Activated CD4-positive, alpha-beta T cell treated with anti-CD3 and anti-CD28 coated beads, Interleukin-2, amount 10 ng/mL, durations not matched to agents 7 days and 5 days (primary cell): Measurements from ENCODE around the gene USP49. TPM values are rescaled to one million over a fixed set of nuclear protein-coding genes. Genes with fewer than 3 reads are reported as not detected.

Source experiments
- CTCF ChIA-PET: fragments of 350-600 bp; sonication (Branson Sonifier 250); formaldehyde crosslinking; loops from one replicate; lab custom pipeline; 2021; ENCODE audit warnings: antibody characterized with exemption; lab: Charles Lee
- POLR2A ChIA-PET: fragments of 350-600 bp; sonication (Branson Sonifier 250); formaldehyde crosslinking; loops from one replicate; lab custom pipeline; 2021; ENCODE audit warnings: antibody characterized with exemption; lab: Charles Lee
- DNase-seq: peaks from one replicate; pipeline ENCODE4 v3.0.0-alpha.2; 2020
- H3K27ac Mint-ChIP-seq: one replicate; pipeline ENCODE4 v1.8.0; 2021; ENCODE audit warnings: mild to moderate bottlenecking, moderate library complexity, mixed read lengths
- H3K27me3 Mint-ChIP-seq: one replicate; pipeline ENCODE4 v1.8.0; 2021; ENCODE audit warnings: mixed read lengths
- H3K36me3 Mint-ChIP-seq: one replicate; pipeline ENCODE4 v1.8.0; 2021; ENCODE audit warnings: low read depth, mixed read lengths
- H3K4me1 Mint-ChIP-seq: one replicate; pipeline ENCODE4 v1.8.0; 2021; ENCODE audit warnings: mixed read lengths
- H3K4me3 Mint-ChIP-seq: one replicate; pipeline ENCODE4 v1.8.0; 2021; ENCODE audit warnings: mild to moderate bottlenecking, moderate library complexity, mixed read lengths
- H3K9me3 Mint-ChIP-seq: one replicate; pipeline ENCODE4 v1.8.0; 2021; ENCODE audit warnings: mixed read lengths
- total RNA-seq, 2 experiments: library from RNA; stranded (reverse); gene quantifications; one replicate each; pipeline ENCODE4 v1.2.3, GENCODE V29; 2021

Gene USP49
- total RNA-seq, 2 experiments from 2014 or later, result 6.3 to 7.0 TPM

GRCh38 chr6:41921712-41921998 lies 26.5 kb upstream of the USP49 start:
- Mint-ChIP-seq H3K4me1 (peaks cover 55% of the 10 kb centered on the region), H3K4me3 (peak overlapping the region; percentile 100), H3K27ac (peak overlapping the region; percentile 98), H3K36me3 (peaks cover 20% of the 10 kb centered on the region), H3K27me3 (no peaks in the 10 kb centered on the region), H3K9me3 (no peaks in the 10 kb centered on the region)
- no peak for DNase-seq
- CTCF ChIA-PET, result interaction anchor here (0.5 to 25.3 kb wide), 19 partner anchors 12 to 838 kb away, joined by 3 to 412 read pairs (median 5); partner anchors contain the start of genes CCND3, TAF8, TOMM6 and USP49
- POLR2A ChIA-PET, result interaction anchor here (0.6 to 1.3 kb wide), 4 partner anchors 9 to 75 kb away, joined by 3 to 5 read pairs (median 4); no protein-coding TSS in a partner anchor

DNA sequence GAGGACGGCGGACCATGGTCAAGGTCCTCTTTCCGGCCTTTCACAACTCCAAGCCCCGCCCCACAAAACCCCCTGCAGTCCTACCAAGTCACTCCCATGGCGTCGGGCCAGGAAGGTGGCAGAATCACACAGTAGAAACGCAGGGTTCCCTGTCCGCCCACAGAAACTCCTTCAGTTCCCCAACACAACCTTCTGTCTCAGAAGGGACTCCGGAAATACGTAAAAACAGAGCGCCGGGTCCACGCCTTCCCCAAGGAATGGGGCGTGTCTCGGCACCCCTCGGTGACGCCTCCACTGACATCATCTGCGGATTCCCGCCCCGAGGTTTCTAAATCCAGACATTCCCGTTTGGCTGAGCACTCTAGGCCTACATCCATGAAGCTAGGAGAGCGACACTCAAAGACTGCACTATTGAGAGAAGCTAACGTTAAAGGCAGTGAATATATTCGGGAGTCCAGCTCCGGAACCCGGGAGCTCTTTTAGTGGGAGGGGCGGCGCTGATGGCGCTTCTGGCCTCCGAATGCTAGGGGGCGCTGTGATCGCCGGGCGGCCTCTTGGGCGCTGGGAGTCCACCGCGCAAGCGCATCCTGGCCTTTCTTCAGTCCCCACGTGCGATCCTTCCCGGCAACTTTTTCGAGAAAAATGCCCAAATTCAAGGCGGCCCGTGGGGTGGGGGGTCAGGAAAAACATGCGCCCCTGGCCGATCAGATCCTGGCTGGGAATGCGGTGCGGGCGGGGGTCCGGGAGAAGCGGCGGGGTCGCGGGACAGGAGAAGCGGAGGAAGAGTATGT lies 25.9 kb upstream of the USP49 start, which contains the start of the genes BYSL and MED20:
Gene BYSL (plus strand): TSS at position 579 of the 791 bp plus-strand sequence. CDS start 64 bp downstream, at position 643.
Gene MED20 (minus strand): TSS at position 219 of the 791 bp plus-strand sequence. CDS start 121 bp downstream, at position 98.
- H3K4me1 Mint-ChIP-seq, result peaks cover 57% of the 10 kb centered on the region
- CTCF ChIA-PET, result interaction anchor here (0.5 to 25.3 kb wide), 37 partner anchors 9 to 1597 kb away, joined by 3 to 412 read pairs (median 4); partner anchors contain the start of genes CCND3, TAF8, TOMM6 and USP49
- H3K27ac Mint-ChIP-seq, result peak within 1 kb of the TSS; percentile 98

GRCh38 chr6:41917528-41917927 lies 22.4 kb upstream of the USP49 start:
- no peaks in the 10 kb centered on the region for H3K27me3 Mint-ChIP-seq
- no peak overlapping the region for H3K27ac Mint-ChIP-seq
- H3K4me3 Mint-ChIP-seq, result no peak overlapping the region
- no peak for DNase-seq
- no peaks in the 10 kb centered on the region for H3K9me3 Mint-ChIP-seq
- H3K4me1 Mint-ChIP-seq, result peaks cover 52% of the 10 kb centered on the region
- CTCF ChIA-PET, result interaction anchor here (1.0 kb wide), 1 partner anchor 130 kb away, joined by 3 read pairs; the partner anchor contains the start of gene TOMM6
- POLR2A ChIA-PET, result interaction anchor here (0.6 to 0.7 kb wide), 2 partner anchors 11 to 542 kb away, joined by 3 read pairs; no protein-coding TSS in a partner anchor
- H3K36me3 Mint-ChIP-seq, result peaks cover 25% of the 10 kb centered on the region

More for the DNA sequence above, 25.9 kb upstream of the USP49 start, which contains the start of the genes BYSL and MED20:
- Mint-ChIP-seq H3K36me3 (peaks cover 22% of the 10 kb centered on the region), H3K4me3 (peak within 1 kb of the TSS; percentile 100), H3K9me3 (no peaks in the 10 kb centered on the region), H3K27me3 (no peaks in the 10 kb centered on the region)
- POLR2A ChIA-PET, result interaction anchor here (0.6 to 1.3 kb wide), 5 partner anchors 10 to 59 kb away, joined by 3 to 4 read pairs (median 3); no protein-coding TSS in a partner anchor
- peak; percentile 95 for DNase-seq

GRCh38 chr6:41914869-41915530 lies 19.8 kb upstream of the USP49 start:
- Mint-ChIP-seq H3K27me3 (no peaks in the 10 kb centered on the region), H3K4me1 (peaks cover 43% of the 10 kb centered on the region), H3K4me3 (no peak overlapping the region), H3K9me3 (no peaks in the 10 kb centered on the region), H3K36me3 (peaks cover 32% of the 10 kb centered on the region), H3K27ac (peak overlapping the region; percentile 60)
- CTCF ChIA-PET, result interaction anchor here (0.7 to 1.7 kb wide), 7 partner anchors 10 to 143 kb away, joined by 4 to 6 read pairs (median 5); no protein-coding TSS in a partner anchor
- DNase-seq, result no peak
- POLR2A ChIA-PET, result no interaction called here

DNA sequence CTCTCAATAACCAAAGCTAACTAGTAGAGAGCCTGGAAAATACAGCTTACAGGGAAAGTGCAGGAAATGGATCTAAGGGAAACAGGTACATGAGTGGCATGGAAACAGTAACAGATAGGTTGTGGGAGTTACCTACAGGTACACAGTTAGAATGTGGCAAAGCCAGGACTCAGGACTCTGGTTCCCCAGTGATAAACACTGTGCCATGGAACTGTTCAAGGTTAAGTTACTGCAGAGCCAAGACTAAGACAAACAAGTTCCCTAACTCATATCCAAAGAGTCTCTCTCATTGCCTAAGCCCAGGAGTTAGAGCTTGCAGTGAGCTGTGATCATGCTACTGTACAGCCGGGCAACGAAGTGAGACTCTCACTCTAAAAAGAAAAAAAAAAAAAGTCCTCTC lies 19.2 kb upstream of the USP49 start:
- no peak for DNase-seq
- Mint-ChIP-seq H3K36me3 (peaks cover 32% of the 10 kb centered on the region), H3K27ac (no peak overlapping the region), H3K27me3 (no peaks in the 10 kb centered on the region), H3K4me3 (no peak overlapping the region), H3K4me1 (peaks cover 41% of the 10 kb centered on the region), H3K9me3 (no peaks in the 10 kb centered on the region)
- ChIA-PET POLR2A (no interaction called here), CTCF (interaction anchor here (0.7 to 1.7 kb wide), 6 partner anchors 11 to 143 kb away, joined by 3 to 6 read pairs (median 5); partner anchors contain the start of gene TOMM6)

DNA sequence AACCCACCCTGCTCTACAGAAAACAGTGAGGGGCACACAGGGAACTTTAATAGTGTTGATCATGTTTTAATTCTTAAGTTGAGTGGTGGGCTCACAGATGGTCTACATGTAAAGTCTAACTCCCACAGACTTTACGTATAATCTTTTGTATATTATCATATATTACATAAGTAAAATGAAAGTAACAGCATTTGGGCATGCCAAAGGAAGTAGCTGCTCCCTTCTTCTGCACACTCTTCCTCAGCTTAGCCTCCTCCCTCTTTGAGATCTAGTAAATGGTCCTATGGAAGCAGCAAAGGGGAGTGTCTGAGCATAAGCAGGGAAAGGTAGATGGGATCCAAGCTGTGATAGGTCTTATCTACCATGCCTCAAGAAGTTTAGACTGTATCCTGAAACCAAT lies 14.6 kb upstream of the USP49 start:
- H3K4me3 Mint-ChIP-seq, result no peak overlapping the region
- ChIA-PET CTCF (interaction anchor here (0.6 to 1.4 kb wide), 4 partner anchors 11 to 330 kb away, joined by 3 to 5 read pairs (median 4); partner anchors contain the start of genes BYSL, MED20 and TOMM6), POLR2A (no interaction called here)
- H3K36me3 Mint-ChIP-seq, result peaks cover 45% of the 10 kb centered on the region
- H3K4me1 Mint-ChIP-seq, result peaks cover 38% of the 10 kb centered on the region
- H3K27me3 Mint-ChIP-seq, result no peaks in the 10 kb centered on the region
- no peaks in the 10 kb centered on the region for H3K9me3 Mint-ChIP-seq
- no peak overlapping the region for H3K27ac Mint-ChIP-seq
- no peak for DNase-seq

- ChIA-PET CTCF (interaction anchor here (0.8 to 4.6 kb wide), 3 partner anchors 34 to 146 kb away, joined by 3 to 16 read pairs (median 3); no protein-coding TSS in a partner anchor), POLR2A (no interaction called here)
- Mint-ChIP-seq H3K27me3 (no peaks in the 10 kb centered on the region), H3K4me1 (peaks cover 32% of the 10 kb centered on the region), H3K36me3 (peaks cover 21% of the 10 kb centered on the region), H3K27ac (no peak overlapping the region), H3K9me3 (no peaks in the 10 kb centered on the region), H3K4me3 (no peak overlapping the region)
- DNase-seq, result peak; percentile 75
These were observed 6.8 kb upstream of the USP49 start for GRCh38 chr6:41901882-41902519.

DNA sequence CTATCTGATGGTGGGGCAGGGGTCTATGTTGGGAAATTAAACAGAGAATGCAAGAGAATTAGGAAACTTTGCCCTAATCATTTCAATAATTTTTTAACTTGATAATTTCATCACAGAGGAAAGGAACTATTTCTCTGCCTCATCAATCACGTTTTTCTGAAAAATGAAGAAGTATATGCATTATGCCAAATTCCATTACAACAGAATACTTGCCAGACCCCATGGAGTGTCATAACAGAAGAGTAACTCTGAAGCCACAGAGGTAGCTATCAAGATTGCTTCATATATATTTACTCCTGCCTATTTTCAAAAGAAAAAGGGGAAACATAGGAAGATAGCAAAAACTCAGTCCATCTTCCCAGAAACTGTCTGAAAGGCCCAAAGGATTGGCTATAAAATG lies 5.7 kb upstream of the USP49 start:
- Mint-ChIP-seq H3K27ac (no peak overlapping the region), H3K9me3 (no peaks in the 10 kb centered on the region), H3K36me3 (peaks cover 13% of the 10 kb centered on the region), H3K4me1 (peaks cover 33% of the 10 kb centered on the region), H3K27me3 (no peaks in the 10 kb centered on the region), H3K4me3 (no peak overlapping the region)
- no peak for DNase-seq
- POLR2A ChIA-PET, result no interaction called here
- CTCF ChIA-PET, result interaction anchor here (0.8 to 4.6 kb wide), 4 partner anchors 35 to 157 kb away, joined by 3 to 16 read pairs (median 4); no protein-coding TSS in a partner anchor

DNA sequence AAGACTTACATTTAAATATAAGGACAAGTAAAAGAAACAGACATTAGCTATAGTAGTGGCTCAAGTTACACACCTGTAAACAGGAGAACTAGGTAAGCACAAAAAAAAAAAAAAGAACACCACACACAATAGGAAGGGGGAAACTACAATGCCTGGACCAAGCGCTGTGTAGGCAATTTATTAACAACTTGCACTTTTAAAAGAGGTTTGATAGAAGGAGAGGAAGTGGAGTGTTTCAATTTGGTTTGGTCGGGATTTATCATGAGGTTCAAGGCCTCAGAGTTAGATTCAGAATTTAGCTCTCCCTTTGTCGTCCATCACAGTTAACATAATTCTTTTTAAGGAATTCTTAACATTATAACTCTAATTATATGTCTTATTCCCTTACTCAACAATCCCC lies 1.1 kb upstream of the USP49 start:
- peaks cover 16% of the 10 kb centered on the region for H3K4me1 Mint-ChIP-seq
- H3K9me3 Mint-ChIP-seq, result no peaks in the 10 kb centered on the region
- H3K4me3 Mint-ChIP-seq, result no peak overlapping the region
- no peak for DNase-seq
- no peaks in the 10 kb centered on the region for H3K36me3 Mint-ChIP-seq
- H3K27ac Mint-ChIP-seq, result peak overlapping the region; percentile 82
- POLR2A ChIA-PET, result interaction anchor here (0.6 to 1.3 kb wide), 2 partner anchors 145 to 256 kb away, joined by 3 read pairs; no protein-coding TSS in a partner anchor
- CTCF ChIA-PET, result interaction anchor here (1.1 to 4.2 kb wide), 6 partner anchors 9 to 147 kb away, joined by 3 to 17 read pairs (median 10); partner anchors contain the start of genes BYSL, MED20 and TOMM6
- H3K27me3 Mint-ChIP-seq, result no peaks in the 10 kb centered on the region

DNA sequence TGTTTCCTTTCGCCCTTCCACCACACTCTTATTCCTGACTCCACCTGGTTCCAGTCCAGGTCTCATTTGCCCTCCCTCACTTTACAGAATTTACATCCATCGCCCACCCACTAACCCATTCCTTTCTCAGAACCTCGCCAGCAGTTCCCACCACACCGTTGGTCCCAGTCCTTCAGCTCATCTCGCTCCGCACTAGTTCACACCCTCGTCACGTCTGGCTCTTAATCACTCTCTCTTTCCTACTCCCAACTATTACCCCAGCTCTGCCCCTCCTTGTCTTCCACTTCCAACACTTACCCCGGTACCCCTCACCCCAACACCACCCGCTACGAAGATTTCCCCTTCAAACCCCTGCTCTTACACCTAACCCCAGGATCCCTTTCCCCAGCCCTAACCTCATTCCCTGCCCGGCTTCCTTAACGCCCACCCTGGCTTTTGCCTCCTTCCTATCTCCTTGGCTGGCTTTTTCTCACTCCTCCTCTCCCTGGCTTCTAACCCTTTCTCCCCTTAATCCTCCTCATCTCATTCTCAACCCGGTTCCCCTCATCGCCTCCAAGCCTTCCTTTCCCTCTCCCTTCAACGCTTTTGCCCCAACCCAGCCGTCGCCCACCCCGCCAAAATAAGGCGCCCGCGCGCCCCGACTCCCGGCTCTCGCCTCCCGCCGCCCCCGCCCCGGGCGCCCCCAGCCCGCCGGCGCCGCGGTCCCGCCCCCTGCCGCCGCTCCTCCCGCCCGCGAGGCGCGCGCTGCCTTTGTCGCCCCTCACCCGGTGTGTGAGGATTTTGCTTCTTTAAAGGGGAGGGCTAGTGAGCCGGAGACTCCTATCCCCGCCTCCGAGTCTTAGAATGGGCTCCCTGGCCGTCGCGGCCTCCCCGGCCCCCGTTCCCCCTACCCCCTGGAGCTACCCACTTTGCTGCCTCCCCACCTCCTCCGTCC lies 542 bp downstream of the USP49 start:
- Mint-ChIP-seq H3K4me3 (no peak overlapping the region), H3K36me3 (no peaks in the 10 kb centered on the region), H3K27ac (peak overlapping the region; percentile 82), H3K9me3 (no peaks in the 10 kb centered on the region), H3K27me3 (no peaks in the 10 kb centered on the region), H3K4me1 (peaks cover 16% of the 10 kb centered on the region)
- ChIA-PET CTCF (interaction anchor here (0.6 to 4.2 kb wide), 6 partner anchors 9 to 177 kb away, joined by 3 to 17 read pairs (median 6); partner anchors contain the start of genes BYSL, MED20 and TOMM6), POLR2A (interaction anchor here (0.6 kb wide), 1 partner anchor 185 kb away, joined by 3 read pairs; no protein-coding TSS in a partner anchor)
- no peak for DNase-seq
